Measurements from ENCODE around the gene PAPPA.

PAPPA gene

GRCh38 chr9:116182876-116183275 lies 29.3 kb downstream of the PAPPA start:
- DNase-seq (ENCODE audit: low read depth) = no peak

GRCh38 chr9:116187570-116188170 lies 34.1 kb downstream of the PAPPA start:
- DNase-seq (ENCODE audit: low read depth) = no peak

DNA sequence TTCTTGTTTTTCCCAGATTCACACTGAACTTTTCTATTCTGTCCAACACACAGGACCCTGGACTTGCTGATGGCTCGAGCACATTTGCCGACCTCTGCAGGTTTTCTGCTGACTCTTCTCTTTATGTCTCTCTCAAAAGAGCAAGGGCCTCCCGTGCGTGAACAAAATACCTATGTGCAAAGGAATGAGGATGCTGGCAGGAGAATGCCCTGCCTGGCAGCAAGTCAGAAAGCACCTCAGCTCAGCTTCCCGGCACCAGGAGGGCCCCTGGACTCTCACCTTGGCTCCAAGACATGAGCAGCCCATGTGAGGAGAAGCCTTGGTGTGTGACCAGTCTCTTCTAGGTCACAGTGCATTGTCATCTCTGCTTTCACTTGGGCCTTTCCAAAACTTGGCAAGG lies 36.1 kb downstream of the PAPPA start:
- DNase-seq (ENCODE audit: low read depth) = no peak

GRCh38 chr9:116190637-116191396 lies 37.2 kb downstream of the PAPPA start:
- DNase-seq (ENCODE audit: low read depth) = no peak

- no peak for DNase-seq (ENCODE audit: low read depth)
These were observed 38.2 kb downstream of the PAPPA start for GRCh38 chr9:116191576-116192415.

- no peak for DNase-seq (ENCODE audit: low read depth)
These were observed 40.0 kb downstream of the PAPPA start for GRCh38 chr9:116193636-116194035.

- no peak for DNase-seq (ENCODE audit: low read depth)
These were observed 43.2 kb downstream of the PAPPA start for GRCh38 chr9:116196806-116197205.

DNA sequence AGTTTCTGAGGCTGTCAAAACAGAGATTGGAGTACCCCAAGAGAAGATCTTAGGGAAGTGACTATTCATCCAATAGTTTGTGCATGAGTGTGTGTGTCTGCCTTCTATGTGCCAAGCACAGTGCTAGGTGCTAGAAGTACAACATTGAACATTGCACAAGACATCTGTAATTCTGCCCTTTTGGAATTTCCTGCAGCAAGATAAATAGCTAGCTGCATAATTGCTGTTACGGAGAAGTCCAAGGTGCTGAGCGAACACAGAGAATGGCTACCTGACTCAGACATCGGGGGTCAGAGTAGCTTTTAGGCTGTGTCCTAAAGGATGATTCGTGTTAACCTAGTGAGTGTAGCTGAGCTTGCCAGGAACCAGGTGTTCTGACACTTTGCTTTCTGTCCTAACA lies 44.8 kb downstream of the PAPPA start:
- DNase-seq (ENCODE audit: low read depth) = no peak

DNA sequence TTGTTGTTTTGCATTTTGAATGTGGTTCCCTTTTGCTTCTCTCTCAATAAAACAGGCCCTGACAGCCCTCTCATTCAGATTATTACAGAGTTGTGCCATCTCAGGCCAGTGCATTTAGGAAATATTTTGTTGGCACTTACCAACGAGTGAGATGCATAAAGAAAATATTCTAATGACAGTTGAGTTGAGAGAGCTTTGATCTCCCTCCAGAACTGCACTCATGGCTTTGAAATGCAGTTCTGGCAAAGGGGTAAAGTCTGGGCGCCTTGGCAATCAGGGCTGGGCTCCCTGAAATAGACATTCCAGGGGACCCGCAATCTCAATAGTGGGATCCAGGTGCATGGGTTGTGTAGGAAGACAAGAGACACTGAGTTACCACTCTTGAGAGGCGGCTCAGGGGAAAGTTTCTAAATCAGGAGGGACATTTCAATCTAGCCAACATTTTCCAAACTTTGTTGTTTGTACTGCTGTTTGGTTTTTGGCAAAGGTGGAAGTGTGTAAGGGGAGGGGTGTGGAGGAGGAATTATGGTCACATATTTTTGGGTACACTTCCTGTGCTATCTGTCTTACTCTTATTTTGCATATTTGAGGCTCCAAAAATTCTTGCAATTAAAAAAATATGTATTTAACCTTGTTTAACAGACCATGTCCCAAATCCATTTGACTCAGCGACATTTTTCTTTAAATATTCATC lies 48.8 kb downstream of the PAPPA start:
- no peak for DNase-seq (ENCODE audit: low read depth)

DNA sequence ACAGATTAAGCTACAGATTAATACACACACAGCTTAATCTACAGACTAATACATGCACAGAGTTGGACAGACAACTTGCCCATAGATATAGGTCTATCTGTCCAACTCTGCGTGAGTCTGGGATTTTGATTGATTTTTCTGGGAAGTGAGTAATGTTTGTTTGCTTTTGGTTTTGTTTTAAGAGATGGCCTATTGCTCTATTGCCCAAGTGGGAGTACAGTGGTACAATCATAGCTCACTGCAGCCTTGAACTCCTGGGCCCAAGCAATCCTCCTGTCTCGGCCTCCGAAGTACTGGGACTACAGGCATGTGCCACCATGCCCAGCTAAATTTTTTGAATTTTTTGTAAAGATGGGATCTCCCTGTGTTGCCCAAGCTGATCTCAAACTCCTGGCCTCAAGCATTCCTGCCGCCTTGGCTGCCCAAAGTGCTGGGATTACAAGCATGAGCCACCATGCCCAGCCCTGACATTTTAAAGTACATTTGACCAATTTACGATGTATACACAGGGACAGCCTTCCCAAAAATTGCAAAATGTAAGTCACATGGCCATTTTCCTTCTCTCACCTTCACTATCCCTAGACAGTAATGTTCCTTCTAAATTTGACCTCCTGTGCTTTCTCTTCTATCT lies 50.8 kb downstream of the PAPPA start:
- no peak for DNase-seq (ENCODE audit: low read depth)

DNA sequence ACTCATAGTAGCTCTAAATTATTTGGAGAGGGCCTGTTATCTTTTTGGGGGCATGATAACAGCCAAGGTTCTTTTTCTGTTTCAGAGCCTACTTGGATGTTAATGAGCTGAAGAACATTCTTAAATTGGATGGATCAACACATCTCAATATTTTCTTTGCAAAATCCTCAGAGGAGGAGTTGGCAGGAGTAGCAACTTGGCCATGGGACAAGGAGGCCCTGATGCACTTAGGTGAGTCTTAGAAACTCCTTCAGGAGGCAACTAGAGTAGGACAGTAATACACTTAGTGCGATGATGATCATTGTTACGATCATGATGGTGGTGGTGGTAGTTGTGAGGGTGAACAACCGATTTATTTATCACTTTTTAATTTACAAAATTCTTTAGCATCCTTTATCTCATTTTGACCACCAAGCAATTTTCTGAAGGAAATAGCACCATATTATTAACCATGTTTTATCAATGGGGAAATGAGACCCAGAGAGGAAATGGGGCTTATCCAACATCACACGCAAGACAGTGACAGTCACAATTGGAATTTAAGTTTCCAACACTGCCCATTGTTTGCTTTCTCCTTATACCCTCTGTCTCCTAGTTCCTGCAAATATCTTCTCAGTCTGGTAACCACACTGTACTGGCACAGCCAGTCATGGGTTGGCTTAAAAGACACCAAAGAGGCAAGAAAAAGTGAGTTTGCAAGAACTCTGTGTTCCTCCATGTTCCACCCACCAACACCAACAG lies 54.0 kb downstream of the PAPPA start:
- DNase-seq (ENCODE audit: low read depth) = no peak

DNA sequence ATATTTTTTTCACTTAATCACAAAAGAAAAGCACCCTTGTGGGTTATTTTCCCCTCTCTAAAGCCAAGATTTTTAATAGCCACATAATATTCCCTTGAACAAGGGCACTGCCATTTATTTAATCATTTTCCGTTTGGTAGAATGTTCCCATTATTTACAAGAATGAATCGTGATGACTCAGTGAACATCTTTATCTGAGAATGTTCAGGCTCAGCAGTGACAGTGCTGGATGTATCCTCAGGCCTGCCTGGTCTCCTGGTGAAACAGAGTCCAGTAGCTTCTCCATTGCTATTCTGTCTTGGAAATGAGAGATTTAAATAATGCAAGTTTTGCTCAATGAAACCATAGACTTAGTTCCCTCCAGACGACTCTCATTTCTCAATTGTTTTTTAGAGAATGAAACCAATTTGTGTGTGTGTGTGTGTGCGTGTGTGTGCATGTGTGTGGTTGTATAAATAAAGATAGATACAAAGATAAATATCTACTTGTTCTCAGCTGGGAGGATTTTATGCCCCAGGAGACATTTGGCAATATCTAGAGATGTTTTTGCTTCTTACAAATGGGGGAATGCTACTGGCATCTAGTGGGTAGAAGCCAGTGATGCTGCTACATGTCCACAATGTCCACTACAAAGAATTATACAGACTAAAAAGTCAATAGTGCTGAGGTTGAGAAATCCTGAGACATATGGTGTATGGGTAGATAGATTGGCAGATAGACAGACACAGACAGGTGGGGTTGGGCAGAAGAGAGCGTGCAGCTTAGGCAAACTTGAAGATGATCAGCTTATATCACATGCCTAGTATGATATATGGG lies 55.0 kb downstream of the PAPPA start:
- DNase-seq (ENCODE audit: low read depth) = no peak

DNA sequence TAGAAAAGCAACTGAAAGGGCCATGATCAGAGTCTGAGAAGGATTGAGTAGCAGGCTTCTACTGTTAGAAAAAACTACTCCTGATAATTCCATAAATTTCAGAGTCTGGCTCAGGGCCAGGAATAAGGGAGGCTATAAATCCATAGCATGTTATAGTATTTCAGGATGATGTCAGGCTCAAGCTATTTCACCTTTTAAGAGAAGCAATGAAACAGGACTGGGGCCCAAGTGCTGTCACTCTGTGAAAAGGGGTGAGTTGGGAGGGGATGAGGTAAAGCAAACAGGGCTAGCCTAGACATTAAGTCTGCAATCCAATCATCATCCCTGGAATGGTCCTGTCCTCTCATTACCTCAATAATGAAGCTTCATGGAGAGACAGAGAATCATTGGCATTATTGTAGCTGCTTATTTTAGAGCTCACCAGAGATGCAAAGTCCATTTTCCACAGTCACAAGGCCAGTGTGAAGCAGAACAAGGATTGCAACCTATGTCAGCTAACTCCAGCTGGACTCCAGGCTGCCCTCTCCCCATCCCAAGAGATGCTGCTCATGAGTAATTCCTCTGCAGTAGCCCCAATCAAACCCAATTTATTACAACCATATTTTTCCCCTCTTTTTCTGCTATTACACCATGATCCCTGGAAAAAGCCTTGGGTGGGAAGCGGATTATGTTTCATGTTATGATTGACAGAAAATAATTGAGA lies 56.0 kb downstream of the PAPPA start:
- no peak for DNase-seq (ENCODE audit: low read depth)

GRCh38 chr9:116212986-116213692 lies 59.5 kb downstream of the PAPPA start:
- no peak for DNase-seq (ENCODE audit: low read depth)

GRCh38 chr9:116213693-116214047 lies 60.1 kb downstream of the PAPPA start:
- no peak for DNase-seq (ENCODE audit: low read depth)

DNA sequence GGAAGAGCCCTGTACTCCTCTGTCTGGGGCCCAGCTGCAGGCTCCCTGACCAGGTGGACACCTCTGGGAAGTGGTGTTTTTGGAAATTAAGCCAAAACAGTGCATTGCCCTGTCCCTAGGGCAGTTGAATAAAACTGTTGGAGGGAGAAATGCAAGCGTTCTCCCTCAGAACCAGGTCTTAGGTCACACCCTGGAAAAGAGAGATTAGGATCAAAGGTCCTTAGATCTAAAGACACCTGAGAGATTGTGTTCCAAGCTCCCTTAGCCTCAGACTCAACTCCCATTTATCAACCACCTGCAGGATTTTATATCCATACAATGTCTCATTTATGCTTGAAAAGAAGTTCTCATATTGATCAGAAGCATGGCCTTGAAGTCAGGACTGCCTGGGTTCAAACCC lies 64.8 kb downstream of the PAPPA start:
- DNase-seq (ENCODE audit: low read depth) = no peak

GRCh38 chr9:116219686-116220085 lies 66.1 kb downstream of the PAPPA start:
- no peak for DNase-seq (ENCODE audit: low read depth)

- no peak for DNase-seq (ENCODE audit: low read depth)
These were observed 70.3 kb downstream of the PAPPA start for GRCh38 chr9:116223926-116224325.

DNA sequence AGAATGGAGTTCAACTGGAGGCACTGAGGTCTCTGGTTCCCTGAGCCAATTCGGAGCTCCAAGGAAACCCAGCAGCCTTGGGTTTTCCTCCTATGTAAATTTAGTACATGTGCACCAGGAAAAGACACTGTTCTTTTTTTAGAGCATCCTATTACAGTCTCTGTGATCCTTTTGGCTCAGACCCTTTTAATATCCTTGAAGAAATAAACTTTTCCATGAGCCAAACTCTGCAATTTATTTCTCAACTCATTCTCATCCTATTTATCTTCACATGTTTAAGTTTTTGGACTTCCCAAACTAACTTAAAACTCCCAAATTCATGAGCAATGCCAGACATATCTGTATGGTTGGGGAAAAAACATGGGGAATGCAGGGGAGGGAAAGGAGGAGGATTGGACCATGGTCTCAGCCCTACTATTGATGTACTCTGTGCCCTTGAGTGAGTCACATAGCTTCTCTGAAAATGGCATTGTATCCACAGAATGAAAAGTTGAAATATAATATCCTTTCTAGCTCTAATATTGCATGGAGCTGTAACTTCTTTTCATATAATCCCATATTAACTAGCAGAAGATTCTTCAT lies 76.6 kb downstream of the PAPPA start:
- no peak for DNase-seq (ENCODE audit: low read depth)

All from stimulated activated CD8-positive, alpha-beta memory T cell treated with anti-CD3 and anti-CD28 coated beads, Interleukin-12 subunit alpha, Interleukin-12 subunit beta, amount 100 ng/mL, for 4 hours (primary cell).